GM18873 (cell line): Measurements from ENCODE around the gene G6PD.
"Not testable (repeated sequence)": the region's sequence is repeated elsewhere in the genome, so short reads cannot be mapped to it uniquely, and the experiment has no call there.

Experiments
- ATAC-seq: cut with Tn5 transposase; IDR thresholded peaks from one replicate; pipeline ENCODE4 v1.9.1; 2021; ENCODE audit warnings: mild to moderate bottlenecking, moderate library complexity, moderate number of reproducible peaks; ENCODE audit not compliant: unreplicated experiment, low FRiP score

Gene G6PD

DNA sequence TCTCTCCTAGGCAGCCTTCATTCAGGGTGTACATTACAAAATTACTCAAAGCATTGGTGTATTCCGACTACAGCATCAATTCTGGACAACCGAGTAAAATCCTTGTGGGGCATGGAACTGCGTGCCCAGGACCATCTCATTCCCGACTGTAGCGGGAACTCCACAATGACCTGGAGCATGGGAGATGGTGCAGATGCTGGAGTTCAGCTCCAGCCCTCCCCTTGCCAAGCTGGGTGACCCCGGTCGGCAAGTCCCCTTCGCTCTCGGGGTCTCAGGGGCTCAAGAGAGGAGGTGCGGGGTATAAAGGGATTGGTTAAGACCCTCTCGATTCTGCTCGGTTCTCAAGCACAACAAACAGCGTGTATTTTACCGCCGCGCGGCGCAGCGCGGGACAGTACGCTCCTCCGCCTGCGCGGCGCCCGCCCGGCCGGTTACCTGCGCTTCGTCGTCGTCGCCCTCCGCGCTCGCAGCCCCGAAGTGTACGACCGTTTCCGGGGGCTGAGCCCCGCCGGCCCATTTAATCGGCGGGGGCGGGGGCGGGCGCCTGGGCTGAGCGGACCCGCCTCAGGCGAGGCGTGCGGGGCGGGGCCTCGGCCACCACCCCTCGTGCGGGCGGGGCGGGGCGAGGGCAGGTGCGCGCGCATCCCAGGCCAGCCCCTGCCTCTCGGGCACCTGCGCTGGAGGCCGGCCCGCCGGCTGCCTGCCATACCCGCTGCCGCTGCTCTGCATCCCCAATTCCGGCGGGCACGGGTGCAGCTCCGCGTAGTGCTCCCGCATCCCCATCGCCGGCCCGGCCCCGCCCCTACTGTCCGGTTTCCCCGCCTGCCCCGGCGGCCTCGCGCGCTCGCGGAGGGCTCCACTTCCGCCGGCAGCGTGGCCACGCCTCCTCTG is at the start of gene G6PD:
G6PD (minus strand) TSS at position 493 of the 891 bp plus-strand sequence. CDS start 691 bp downstream, outside the sequence.
- ATAC-seq: peak; percentile 41

DNA sequence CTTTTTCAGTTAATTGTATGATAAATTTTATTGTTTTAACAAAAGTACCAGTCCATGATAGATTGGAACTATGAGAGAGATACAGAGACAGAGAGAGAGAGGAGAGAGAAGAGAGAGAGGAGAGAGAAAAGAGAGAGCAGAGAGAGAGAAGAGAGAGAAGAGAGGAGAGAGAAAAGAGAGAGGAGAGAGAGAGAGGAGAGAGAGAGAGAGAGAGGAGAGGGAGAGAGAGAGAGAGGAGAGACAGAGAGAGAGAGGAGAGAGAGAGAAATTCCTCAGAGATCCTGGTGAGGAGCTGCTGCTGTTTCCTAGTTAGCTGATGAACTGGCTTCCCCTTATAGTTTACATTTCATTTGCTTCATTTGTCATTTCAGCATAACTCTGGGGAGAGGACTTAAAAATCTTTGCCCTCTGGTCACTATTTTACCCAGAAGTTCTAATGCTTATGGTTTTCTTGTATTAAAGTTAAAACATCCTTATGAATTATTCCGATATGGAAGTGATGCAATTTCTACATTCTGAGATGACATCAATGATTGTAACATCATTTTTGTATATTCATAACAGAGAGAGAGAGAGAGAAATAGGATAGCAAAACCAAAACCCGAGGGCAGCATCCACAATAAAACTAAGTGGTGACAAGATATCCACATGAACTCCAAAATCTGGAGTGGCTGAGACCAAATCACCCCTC is 49.1 kb upstream of the G6PD start:
- ATAC-seq: no peak

DNA sequence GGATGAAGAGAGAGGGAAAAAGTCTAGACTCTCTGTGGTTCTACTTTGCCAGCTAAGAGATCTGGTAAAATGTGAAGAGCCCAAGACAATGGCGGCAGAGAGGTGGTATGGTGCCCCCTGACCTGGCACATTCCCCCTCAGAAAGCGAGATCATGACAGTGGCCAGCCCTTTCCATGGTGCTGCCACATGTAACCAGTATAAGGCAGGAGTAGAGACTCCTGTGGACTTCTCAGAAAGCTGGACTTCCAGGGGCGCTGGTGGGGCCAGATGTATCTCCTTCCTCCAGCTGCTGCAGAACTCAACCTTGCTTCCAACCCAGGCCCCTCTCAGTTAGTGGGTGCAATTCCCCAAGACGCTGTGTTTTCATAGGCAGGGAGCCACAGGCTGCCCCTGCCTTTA is 47.8 kb upstream of the G6PD start:
- ATAC-seq: no peak

DNA sequence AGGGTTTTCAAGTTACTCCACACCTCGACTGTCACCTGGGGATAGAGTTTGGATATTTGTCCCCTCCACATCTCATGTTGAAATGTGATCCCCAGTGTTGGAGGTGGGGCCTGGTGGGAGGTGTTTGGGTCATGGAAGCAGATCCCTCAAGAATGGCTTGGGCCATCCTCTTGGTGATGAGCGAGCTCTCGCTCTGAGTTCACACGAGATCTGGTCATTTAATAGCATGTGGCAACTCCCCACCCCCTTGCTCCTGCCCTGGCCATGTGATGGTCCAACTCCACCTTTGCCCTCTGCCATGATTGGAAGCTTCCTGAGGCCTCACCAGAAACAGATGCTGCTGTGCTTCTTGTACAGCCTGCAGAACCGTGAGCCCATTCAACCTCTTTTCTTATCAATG is 46.6 kb upstream of the G6PD start:
- ATAC-seq: no peak

DNA sequence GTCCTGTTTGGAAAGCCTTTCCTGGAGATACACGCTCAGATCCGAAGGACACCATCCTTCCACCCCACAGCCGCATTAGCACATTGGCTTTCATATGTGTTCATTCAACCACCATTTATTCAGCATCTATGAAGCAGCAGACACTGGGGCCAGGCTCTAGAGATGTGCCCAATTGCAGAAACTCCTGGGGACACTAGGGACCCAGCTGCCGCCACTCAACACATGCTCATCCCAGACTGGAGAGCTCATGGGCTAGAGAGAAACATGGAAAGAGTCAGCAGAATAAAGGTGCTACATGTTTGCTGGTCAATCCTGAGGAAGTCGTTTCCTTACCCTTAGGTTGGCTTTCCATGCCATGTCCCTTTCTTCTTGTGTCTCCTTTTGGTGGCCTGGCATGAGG is 45.9 kb upstream of the G6PD start:
- no peak for ATAC-seq

DNA sequence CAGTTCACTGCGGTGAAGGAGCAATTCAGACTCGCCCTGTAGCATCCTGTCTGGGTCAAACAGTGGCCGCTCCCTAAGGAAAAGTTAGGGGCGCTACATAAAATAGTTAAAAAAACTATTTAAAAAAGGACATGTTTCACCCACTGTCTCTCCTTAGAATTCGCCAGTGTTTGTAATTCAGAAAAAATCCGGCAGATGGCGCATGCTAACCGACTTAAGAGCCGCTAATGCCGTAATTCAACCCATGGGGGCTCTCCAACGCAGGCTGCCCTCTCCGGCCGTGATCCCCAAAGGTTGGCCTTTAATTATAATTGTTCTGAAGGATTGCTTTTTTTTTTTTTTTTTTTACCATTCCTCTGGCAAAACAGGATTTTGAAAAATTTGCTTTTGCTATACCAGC is 43.8 kb upstream of the G6PD start:
- ATAC-seq: not testable (repeated sequence)

DNA sequence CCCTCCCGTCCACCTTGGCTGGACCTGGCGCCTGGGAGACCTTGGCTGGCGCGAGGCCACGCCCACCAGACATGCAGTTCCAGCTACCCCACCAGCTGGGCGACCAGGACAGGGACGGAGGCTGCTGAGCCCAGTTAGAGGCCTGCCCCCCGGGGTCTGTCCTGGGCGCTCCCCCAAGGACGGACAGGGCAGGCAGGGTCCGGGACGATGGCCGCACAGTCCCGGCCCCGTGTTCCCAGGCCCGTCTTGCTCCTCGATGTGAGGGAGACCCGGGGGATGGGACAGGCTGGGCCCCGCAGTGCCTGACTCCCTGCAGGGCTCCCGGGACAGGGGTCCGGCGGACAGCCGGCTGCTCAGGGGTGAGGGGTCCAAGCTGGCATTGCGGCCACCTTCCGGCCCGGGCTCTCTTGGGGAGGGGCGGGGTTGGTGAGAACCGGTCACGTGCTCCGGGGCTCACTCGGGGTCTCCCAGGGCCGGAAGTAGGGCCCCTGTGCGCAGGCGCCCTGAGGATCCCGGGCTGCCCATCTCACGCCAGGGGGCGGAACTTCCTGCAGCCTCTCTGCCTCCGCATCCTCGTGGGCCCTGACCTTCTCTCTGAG is 38.0 kb upstream of the G6PD start, which contains the start of gene CTAG1A:
CTAG1A (plus strand) TSS at position 549 of the 599 bp plus-strand sequence. CDS start 74 bp downstream, outside the sequence.
- ATAC-seq: not testable (repeated sequence)

DNA sequence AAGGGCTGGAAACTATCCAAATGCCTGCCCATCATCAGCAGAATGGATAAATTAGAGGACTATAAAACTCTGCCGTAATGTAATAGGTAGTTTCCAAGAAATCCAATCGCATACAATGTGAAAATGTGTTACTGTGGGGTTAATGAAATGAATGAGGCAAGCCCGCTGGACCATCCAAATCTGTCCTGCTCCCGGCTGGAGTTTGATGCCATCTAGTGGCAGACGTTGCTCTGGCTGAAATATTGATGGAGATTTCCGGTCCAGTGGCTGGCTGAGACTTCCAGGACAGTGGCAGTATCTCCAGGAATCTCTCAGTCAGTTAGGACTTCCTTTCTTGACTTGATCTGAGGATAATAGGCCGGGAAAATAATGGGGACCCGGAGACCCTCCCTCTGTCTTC is 36.3 kb upstream of the G6PD start:
- ATAC-seq: not testable (repeated sequence)

DNA sequence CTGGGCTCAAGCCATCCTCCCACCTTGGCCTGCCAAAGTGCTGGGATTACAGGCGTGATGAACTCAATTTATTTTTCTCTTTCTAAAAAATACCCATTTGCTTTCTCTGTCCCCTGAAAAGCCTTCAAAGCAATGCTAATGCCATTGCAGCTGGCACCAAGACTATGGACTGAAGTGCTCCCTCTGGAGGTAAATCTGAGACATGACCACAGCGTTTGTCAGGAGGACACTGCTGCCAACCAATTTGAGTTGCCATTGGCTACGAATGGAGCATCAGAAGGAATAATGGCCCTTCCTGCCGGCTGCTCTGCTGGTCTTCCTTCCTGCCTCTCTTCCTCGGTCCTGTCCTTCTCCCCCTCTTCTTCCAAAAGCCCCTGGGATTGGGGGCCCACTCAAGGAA is 28.4 kb upstream of the G6PD start:
- ATAC-seq: not testable (repeated sequence)

DNA sequence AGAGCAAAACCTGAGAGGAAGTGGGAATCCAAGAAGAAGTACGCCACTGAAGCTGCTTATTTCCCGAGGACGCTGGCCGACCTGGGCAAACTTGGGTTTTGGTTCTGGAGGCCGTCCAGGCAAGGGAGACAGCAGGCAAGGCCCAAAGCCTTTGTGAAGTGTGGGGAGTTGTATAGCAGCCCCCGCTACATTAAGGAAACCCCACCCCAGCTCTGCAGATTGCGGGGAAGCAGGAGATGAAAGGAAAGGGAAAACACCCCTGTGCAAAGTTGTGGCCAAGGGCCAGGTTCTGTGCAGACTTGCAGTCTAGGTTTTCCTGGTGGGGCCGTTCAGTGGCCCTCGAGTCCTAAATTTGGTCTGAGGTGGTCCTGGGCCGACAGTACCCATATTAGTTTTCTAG is 26.4 kb upstream of the G6PD start:
- ATAC-seq: not testable (repeated sequence)

DNA sequence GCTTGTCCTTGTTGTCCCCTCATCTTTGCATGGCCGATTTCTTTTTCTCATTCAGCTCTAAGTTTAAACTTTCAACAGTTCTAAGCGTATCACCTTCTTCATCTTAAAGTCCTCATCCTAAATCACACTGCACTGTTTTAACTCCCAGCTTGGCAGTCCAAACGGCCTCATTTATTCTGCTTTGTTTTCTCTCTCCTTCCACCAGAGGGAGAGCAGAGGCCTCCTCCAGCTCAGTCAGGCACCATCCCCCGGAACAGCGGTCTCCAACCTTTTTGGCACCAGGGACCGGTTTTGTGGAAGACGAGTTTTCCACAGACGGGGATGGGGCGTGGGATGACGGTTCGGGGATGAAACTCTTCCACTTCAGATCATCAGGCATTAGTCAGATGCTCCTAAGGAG is 23.7 kb upstream of the G6PD start:
- ATAC-seq: not testable (repeated sequence)

DNA sequence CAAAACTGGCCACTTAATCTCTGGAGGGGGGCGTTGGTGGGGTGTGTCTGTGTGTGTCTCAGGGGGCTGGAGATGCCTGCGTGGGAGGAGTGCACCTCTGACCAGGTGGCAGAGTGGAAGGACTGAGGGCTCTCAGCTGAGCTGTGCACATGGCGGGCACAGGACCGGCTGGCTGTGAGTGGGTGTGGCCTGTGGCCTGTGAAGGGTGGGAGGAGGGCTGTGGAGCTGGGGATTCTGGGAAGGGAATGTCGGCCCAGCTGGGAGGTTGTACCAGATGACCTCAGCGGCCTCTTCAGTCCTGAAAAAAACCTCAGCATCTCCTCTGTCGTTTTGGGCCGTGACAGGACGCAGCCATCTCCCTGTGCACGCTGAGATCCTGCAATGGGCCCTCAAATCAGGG is 15.6 kb upstream of the G6PD start:
- ATAC-seq: not testable (repeated sequence)

DNA sequence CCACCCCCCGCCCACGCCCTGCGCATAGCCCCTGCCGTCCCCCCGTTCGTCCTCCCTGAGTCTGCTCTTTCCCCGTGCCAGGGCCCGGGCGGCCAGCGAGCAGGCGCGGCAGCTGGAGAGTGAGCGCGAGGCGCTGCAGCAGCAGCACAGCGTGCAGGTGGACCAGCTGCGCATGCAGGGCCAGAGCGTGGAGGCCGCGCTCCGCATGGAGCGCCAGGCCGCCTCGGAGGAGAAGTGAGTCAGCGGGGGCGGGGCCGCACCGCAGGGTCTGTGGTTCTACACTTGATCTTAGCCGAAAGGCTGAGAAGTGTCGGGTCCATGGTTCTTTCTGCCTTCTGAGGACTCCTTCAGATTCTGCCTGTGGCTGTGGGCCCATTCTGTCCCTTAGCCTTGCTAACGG is 13.7 kb upstream of the G6PD start:
- not testable (repeated sequence) for ATAC-seq

DNA sequence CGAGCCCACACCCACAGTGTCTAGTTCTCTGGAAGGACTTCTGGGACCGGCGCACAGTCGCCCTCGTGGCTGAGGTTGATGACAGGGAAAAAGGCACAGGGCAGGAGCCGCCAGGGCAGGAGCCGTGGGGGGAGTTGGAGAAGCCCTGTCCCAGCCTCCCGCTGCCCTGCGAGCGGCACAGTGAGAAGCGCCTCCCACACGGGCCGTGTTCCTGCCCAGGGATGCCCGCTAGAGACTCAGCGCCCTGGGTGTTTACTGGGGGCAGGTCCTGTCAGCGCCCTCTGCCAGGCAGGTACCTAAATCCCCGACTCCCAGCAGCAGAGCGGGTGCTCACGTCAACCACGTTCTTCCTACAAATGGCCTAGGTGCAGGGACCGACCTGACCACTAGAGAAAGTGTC is 12.2 kb upstream of the G6PD start:
- ATAC-seq: not testable (repeated sequence)

DNA sequence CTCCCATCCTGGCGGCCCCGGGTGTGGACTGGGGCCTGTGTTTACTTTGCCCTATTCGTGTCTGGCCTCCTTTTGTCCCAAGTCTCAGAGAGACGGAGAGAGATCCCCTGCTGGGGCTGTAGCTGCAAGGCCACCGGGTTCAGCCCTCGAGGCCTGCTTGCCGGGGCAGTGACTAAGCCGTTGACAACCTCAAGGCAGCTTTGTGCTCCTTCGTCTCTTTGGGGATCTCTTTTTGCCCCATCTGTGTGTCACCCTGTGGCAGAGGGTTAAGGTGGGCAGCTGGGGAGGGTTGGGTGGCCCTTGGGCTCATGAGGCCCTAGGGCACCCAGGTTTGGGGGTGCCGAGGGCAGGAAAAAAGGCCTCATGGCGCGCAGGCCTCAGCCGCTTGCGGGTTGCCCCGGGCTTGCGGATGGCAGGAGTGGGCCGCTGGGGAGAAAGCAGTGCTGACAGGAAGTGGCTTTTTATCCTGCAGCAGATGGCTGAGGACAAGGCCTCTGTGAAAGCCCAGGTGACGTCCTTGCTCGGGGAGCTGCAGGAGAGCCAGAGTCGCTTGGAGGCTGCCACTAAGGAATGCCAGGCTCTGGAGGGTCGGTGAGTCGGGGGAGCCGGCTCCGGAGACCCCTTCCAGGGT is 11.5 kb upstream of the G6PD start:
- not testable (repeated sequence) for ATAC-seq

DNA sequence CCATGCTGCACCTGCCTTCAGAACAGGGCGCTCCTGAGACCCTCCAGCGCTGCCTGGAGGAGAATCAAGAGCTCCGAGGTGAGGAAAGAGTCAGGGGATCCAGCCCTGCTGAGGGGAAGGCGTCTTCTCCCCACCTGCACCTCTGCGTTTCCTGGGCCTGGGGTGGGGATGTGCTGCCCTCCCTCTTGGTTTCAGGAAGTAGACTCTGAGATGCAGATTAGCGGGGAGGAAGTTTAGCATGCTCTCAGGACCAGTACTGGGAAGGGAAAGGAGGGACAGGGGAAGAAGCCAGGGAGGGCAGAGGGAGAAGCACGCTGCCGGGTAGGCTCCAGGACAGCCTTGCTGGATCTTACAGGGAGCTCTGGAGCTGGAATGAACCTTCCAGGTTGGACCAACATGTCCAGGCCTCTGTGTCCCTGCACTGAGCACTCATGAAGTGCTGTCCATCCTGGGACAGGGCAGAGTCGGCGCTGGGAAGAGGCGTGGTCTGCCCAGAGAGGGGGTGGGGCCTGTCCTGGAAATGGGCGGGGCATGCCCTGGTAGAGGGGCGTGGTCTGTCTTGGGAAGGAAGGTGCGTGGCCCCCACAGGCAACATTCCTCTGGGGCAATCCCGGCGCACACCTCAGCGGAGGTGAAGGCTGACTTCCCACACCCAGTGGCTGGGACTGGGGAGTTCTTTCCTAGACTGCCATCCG is 5.6 kb upstream of the G6PD start:
- not testable (repeated sequence) for ATAC-seq

DNA sequence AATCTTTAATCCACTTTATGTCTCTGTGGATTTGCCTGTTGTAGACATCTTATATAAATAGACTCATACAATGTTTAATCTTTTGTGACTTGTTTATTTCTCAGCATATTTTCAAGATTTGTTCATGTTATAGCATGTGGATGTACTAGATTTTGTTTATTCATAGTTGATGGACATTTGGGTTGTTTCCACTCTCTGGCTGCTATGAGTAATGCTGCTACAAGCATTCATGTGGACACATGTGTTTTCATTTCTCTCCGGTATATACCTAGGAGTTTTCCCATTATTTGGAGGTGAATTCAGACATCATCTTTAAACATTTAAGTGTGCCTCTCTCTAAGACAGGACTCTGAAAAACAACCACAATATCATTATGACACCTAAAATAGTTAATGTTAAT is 3.1 kb upstream of the G6PD start:
- ATAC-seq: no peak

DNA sequence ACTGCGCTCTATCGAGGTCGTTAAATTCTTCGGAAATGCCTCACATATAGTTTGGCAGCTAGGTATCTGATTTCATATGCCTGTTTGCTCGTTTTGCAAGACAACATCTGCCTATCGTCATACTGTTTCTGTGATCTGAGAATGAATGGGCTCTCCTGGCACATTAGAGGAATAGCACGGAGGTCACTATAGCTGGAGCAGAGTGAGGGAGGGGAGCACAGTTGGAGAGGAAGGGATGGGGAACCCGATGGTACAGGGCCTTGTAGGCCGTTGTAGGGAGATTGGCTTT is 1.3 kb upstream of the G6PD start:
- ATAC-seq: no peak

DNA sequence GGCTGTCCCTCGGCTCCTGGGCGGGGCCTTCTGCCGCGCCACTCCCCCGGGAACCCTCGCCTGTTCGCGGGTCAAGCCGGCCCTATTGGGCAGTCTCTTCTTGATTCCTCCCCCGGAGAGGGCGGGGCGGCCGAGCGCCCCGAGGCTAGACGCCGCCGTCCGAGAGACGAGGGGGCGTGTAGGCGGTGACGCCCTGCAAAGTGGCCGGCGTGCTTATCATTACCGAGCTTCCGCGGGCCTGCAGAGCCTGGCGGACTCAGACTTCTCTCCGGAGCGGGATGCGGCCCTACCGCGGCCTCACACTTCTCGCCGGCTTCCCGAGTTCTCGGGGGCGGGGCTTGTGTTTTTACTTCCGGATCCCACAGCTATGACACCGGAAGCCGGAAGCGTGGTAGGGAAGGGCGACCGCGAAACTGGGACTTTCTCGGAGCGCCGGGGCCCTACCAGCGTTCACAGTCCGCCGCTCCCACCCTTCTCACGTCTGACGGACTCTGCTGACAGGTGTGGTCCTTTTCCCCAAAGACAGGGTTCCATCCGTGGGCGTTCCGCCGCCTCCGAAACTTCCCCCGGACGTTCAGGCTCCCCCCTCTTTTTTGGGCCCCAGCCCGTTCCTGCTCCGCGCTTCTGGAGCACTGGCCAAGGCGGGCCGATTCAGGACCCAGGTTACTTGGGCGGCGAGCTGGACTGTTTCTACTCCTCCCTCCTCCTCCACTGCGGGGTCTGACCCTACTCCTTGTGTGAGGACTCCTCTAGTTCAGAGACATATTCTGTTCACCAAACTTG is 790 bp upstream of the G6PD start, which contains the start of gene IKBKG:
IKBKG (plus strand) TSS at position 376 of the 783 bp plus-strand sequence. CDS start 4,383 bp downstream, outside the sequence.
- peak; percentile 70 for ATAC-seq
